ENCODE data around the gene SLC38A7. TPM values are rescaled to one million over a fixed set of nuclear protein-coding genes. Genes with fewer than 3 reads are reported as not detected.

SLC38A7 gene
- 22.6 and 31.9 TPM in 2 replicates for total RNA-seq (ENCODE audit: low replicate concordance)

GRCh38 chr16:58684354-58685083 is at the start of gene SLC38A7:
TSS of gene SLC38A7 (minus strand) at chr16:58684770. CDS start at chr16:58680126, 4,644 bp downstream.

GRCh38 chr16:58733671-58734458 is 49.3 kb upstream of the SLC38A7 start, which contains the start of gene GOT2:
TSS of gene GOT2 (minus strand) at chr16:58734316. CDS start at chr16:58734228, 88 bp downstream.

GRCh38 chr16:58629733-58630640 is 54.6 kb downstream of the SLC38A7 start, which contains the start of gene CNOT1:
TSS of gene CNOT1 (minus strand) at chr16:58629826. CDS start at chr16:58599337, 30,489 bp downstream.

Other genes with a start within 250 kb of the SLC38A7 start
- 5.9 and 25.6 TPM in 2 replicates for gene NDRG4, start 184.6 kb downstream of the SLC38A7 start, total RNA-seq (ENCODE audit: low replicate concordance)
- 9.5 and 18.1 TPM in 2 replicates for gene SETD6, start 169.3 kb downstream of the SLC38A7 start, total RNA-seq (ENCODE audit: low replicate concordance)
- gene CNOT1, start 54.9 kb downstream of the SLC38A7 start, total RNA-seq (ENCODE audit: low replicate concordance), result 104 and 118 TPM in 2 replicates
- gene GOT2, start 49.5 kb upstream of the SLC38A7 start, total RNA-seq (ENCODE audit: low replicate concordance), result 10.6 and 23.1 TPM in 2 replicates

Data from smooth muscle cell of the coronary artery (primary cell).